ENCODE data around the gene PLEKHG2. TPM values are rescaled to one million over a fixed set of nuclear protein-coding genes. Genes with fewer than 3 reads are reported as not detected.

PLEKHG2 gene
- total RNA-seq, 1 donor from 2014 or later: 13.6 TPM

GRCh38 chr19:39406656-39407409 lies 5.6 kb upstream of the PLEKHG2 start, which contains the start of gene ZFP36:
ZFP36 (plus strand) TSS chr19:39406847; CDS start chr19:39406905, 58 bp downstream.
- DNase-seq: peak; percentile 89

GRCh38 chr19:39407410-39407659 lies 5.1 kb upstream of the PLEKHG2 start:
- no peak for DNase-seq

- DNase-seq: peak; percentile 33
Observed at GRCh38 chr19:39407660-39408391, 4.6 kb upstream of the PLEKHG2 start.

GRCh38 chr19:39408392-39409207 lies 3.9 kb upstream of the PLEKHG2 start:
- peak; percentile 37 for DNase-seq

DNA sequence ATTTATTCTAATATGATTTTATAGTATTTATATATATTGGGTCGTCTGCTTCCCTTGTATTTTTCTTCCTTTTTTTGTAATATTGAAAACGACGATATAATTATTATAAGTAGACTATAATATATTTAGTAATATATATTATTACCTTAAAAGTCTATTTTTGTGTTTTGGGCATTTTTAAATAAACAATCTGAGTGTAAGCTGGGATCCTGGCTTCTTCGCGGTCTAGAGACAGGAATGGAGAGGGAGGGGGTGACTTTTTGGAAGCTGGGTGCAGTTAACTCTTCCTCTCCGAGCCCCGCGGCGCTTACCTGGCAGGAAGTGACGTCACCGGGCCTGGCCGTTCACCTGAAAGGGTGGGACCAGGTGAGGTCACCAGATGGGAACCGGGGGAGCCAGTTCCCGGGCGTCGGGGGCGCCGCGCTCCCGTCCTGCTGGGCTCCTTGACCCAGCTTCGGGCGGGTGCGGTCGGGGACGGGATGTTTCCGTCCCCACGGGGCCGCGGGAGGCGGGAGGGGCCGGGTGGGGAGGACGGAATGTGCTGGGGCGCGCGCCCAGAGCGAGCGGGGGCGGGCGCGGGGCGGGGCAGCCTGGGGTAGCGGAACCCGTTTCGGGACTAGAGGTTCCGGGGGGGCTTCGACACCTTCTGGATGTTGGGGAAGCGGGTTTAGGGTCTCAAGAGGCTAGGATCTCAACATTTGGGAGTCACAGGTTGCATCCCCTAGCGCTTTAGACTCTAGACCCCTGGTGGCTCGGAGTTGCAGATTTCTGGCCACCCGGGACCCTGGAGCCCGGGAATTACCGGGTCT lies 3.1 kb upstream of the PLEKHG2 start:
- peak; percentile 77 for DNase-seq

- DNase-seq: no peak
Observed at GRCh38 chr19:39410017-39410830, 2.2 kb upstream of the PLEKHG2 start.

DNA sequence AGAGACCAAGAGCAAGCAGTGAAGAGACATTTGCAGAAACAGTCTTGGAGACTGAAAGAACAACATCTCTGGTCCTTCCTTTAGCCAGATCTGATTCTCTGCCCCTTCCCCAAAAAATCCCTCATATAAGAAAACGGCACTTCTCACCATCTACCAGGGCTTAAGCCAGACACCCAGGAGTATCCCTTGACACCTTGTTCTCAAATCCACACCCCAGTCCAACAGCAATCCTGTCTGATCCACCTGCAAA lies 1.7 kb upstream of the PLEKHG2 start:
- no peak for DNase-seq

- peak; percentile 51 for DNase-seq
Observed at GRCh38 chr19:39411081-39411831, 1.2 kb upstream of the PLEKHG2 start.

- peak; percentile 92 for DNase-seq
Observed at GRCh38 chr19:39411832-39412099, 703 bp upstream of the PLEKHG2 start.

GRCh38 chr19:39412867-39413271 lies 400 bp downstream of the PLEKHG2 start:
- no peak for DNase-seq

- DNase-seq: peak; percentile 75
Observed at GRCh38 chr19:39413272-39413910, 922 bp downstream of the PLEKHG2 start.

DNA sequence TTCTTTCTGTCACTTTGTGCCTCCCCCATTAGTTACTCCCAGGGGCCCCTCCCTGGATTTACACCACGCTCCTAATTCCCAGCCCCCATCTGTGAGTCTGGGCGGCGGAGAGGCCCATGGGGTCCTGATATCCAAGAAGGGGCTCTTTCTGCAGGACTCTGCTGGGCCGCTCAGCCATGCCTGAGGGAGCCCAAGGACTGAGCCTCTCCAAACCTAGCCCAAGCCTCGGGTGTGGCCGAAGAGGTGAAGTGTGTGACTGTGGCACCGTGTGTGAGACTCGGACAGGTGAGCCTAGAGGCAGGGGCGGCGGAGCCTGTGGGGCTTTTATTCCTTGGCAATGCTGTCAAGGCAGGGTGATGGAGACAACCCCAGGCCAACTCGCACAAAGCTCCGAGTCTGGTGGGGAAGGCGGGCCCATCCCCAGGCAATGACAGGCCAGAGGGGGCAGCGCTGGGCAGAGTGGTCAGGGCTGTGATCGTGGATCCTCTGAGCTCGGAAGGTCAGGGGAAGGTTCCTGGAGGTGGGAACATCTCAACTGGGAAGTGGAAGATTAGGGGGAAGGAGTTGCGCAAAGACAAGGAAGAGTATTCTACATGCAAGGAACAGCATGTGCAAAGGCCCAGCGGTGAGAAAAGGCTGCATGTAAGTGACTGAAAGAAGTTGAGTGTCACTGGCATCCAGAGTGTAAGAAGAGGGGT lies 1.6 kb downstream of the PLEKHG2 start:
- peak; percentile 63 for DNase-seq

DNA sequence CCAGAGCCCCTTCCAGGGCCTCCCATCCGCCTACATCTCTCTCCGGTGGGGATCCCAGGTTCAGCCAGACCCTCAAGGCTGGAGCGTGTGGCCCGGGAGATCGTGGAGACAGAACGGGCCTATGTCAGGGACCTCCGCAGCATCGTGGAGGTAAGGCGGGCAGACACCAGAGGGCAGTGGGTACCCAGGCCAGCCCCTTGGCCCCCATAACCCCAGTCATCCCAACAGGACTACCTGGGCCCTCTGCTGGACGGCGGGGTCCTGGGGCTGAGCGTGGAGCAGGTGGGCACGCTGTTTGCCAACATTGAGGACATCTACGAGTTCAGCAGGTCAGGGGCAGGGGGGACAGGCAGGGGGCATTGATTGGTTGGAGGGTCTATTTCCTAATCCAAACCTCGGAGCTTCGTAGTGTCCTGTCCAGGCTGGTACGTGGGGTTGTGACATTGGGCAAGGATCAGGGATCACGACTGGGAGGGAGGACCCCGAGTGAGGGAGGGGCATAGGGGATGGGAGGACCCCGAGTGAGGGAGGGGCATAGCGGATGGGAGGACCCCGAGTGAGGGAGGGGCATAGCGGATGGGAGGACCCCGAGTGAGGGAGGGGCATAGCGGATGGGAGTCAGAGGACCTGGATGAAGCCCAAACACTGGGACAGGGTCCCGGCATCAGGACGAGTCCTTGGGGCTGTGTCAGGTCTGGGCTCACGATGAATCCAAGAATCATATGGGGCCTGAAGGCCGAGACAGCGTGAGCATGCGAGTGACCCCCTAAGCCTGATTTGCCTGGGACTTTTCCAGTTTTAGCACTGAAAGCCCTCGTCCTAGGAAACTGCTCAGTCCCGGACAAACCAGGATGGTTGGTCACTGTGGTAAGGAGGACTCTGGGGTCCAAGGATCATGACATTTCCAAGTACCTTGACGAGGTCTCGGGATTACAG lies 2.9 kb downstream of the PLEKHG2 start:
- DNase-seq: no peak

DNA sequence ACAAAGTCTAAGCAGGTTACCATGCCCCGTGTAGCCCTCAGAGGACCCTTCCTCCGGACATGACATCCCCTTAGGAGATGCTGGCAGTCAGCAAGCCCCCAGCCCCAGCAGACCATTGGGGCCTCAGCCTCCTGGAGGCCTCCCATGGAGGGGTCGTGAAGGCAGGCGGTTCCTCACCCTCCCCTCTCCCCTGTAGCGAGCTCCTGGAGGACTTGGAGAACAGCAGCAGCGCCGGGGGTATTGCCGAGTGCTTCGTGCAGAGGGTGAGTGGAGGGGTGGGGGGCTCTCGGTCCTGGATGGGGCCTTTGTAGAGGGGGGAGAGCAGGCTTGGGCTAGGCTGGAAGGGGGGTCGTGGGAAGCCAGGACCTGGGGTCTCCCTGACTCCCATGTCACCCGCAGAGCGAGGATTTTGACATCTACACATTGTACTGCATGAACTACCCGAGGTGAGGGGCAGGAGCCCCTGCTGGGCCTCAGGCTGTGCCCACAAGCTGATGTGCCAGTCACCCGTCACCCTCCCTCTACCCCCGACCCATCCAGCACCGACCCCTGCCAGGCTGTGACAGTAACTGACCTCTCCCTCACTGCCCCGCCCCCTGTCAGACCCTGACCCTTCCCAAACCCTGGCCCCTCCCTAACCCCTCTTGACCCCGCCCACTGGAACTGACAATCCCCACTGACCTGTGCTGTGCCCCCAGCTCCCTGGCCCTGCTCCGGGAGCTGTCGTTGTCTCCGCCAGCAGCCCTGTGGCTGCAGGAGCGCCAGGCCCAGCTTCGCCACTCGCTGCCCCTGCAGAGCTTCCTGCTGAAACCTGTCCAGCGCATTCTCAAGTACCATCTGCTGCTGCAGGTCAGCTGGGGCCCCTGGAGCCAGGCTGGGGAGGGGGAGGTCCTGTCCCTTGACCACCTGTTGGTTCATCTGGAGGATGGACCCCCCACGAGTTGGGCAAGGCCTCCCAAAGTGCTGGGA lies 4.0 kb downstream of the PLEKHG2 start:
- DNase-seq: no peak

DNA sequence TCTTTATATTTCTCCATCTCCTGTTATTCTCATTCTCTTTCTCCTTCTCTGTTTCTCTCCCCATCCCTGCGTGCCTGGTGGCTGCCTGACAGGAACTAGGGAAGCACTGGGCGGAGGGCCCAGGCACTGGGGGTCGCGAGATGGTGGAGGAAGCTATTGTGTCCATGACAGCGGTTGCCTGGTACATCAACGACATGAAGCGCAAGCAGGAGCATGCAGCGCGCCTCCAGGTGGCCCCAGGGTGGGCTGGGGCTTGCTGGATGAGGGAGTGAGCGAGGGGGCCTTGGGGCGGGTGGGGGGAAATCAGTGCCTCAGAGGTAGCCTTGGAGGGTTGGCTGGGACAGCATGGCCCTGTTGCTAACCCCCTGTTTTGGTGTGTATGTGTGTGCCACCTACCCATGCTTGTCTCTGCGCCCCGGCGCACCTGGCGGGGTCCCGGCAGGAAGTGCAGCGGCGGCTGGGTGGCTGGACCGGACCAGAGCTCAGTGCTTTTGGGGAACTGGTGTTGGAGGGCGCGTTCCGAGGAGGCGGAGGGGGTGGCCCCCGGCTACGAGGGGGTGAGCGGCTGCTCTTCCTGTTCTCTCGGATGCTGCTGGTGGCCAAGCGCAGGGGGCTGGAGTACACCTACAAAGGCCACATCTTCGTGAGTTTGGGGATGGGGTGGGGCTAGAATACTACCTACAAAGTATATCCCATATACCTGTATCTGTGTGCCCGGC lies 5.2 kb downstream of the PLEKHG2 start:
- DNase-seq: no peak

- DNase-seq: no peak
Observed at GRCh38 chr19:39419003-39419402, 6.5 kb downstream of the PLEKHG2 start.

- DNase-seq: no peak
Observed at GRCh38 chr19:39420769-39421168, 8.3 kb downstream of the PLEKHG2 start.
